Skeletal muscle tissue (tissue), 4 donors: ENCODE measurements around the gene NDUFS6. TPM values are rescaled to one million over a fixed set of nuclear protein-coding genes. Genes with fewer than 3 reads are reported as not detected.
"Not testable (repeated sequence)": the region's sequence is repeated elsewhere in the genome, so short reads cannot be mapped to it uniquely, and the experiment has no call there.

ENCODE experiments used
- H3K27ac ChIP-seq: one replicate; pipeline ENCODE4 v1.7.0; 2013; ENCODE audit warnings: mild to moderate bottlenecking, low read depth, low read length, inconsistent platforms
- H3K27me3 ChIP-seq, 3 donors: one replicate each; pipeline ENCODE4 v1.7.0; 2013; ENCODE audit warnings: low read length in 3 of 3; ENCODE audit not compliant: control insufficient read depth in 3 of 3, insufficient read depth in 3 of 3
- H3K36me3 ChIP-seq, 3 donors: one replicate each; pipeline ENCODE4 v1.7.0; 2013; ENCODE audit warnings: low read length in 3 of 3; ENCODE audit not compliant: control insufficient read depth in 3 of 3, insufficient read depth in 3 of 3
- H3K4me1 ChIP-seq, 3 donors: one replicate each; pipeline ENCODE4 v1.7.0; 2013; ENCODE audit warnings: low read length in 3 of 3, mild to moderate bottlenecking in 3 of 3; ENCODE audit not compliant: control insufficient read depth in 3 of 3, insufficient read depth in 3 of 3
- H3K4me3 ChIP-seq, 3 donors: one replicate each; pipeline ENCODE4 v1.7.0; 2013; ENCODE audit warnings: low read length in 3 of 3
- H3K9ac ChIP-seq, 3 donors: one replicate each; pipeline ENCODE4 v1.7.0; 2013; ENCODE audit warnings: low read length in 3 of 3, mild to moderate bottlenecking in 3 of 3, moderate library complexity in 2 of 3, low read depth in 1 of 3
- H3K9me3 ChIP-seq, 3 donors: one replicate each; pipeline ENCODE4 v1.7.0; 2013; ENCODE audit warnings: low read length in 3 of 3; ENCODE audit not compliant: control insufficient read depth in 3 of 3
- total RNA-seq: library from RNA; depleted of rRNA; stranded (reverse); fragments of >200 nt; gene quantifications from one replicate; pipeline ENCODE4 v1.2.3, GENCODE V29; 2014
- donor health status: Osteomylitis.

Gene NDUFS6
- total RNA-seq, 1 donor from 2014 or later, result 37.1 TPM

DNA sequence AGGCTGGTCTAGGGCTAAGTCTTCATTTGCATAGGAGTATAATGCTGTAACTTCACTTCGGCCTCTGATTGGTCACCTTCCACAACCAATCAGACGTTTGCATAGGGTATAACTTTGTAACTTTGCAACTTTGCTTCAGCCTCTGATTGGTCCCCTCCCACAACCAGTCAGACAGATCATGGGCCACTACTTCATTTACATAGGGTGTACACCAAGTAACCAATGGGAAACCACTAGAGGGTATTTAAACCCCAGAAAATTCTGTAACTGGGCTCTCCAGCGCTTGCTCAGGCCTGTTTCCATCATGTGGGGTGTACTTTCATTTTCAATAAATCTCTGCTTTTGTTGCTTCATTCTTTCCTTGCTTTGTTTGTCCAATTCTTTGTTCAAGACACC lies 11.8 kb upstream of the NDUFS6 start:
- not testable (repeated sequence) for H3K36me3 ChIP-seq, H3K9me3 ChIP-seq, H3K9ac ChIP-seq, H3K4me3 ChIP-seq, H3K27me3 ChIP-seq, H3K27ac ChIP-seq
- peaks cover 4 to 14% (median 6%) of the 10 kb centered on the region in 3 donors for H3K4me1 ChIP-seq

DNA sequence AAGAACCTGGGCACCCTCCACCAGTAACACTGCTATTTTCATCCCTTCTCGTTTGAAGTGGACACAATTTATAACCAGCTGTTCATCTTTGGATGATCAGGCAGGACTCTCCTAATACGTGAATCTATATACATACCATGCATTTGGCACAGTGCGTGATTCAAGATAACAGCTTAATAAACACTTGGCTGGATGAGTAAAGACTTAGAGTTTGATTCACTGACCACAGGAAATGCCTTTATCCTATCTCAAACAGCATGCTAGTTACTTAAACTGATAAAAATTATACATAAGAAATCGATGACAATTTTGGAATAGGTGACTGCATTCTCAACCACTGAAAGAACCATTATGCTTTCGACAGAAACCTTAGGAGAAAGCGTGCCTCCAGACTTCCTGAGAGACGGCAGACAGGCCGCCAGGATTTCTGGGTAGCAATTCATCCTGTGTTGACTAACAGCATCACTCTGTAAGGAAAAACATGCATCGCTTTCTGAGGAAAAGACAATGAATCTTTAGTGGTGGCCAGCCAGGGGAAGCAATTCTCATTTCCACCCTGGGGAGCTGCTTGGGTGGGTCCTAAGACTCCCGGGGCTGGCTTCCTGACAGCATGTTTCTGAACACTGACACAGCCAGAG lies 11.3 kb upstream of the NDUFS6 start:
- H3K27ac ChIP-seq, result no peak overlapping the region
- peaks cover 0 to 6% (median 3%) of the 10 kb centered on the region in 3 donors for H3K27me3 ChIP-seq
- H3K4me1 ChIP-seq, result peaks cover 9 to 14% (median 11%) of the 10 kb centered on the region in 3 donors
- H3K9ac ChIP-seq, result no peak overlapping the region
- H3K36me3 ChIP-seq, result no peaks in the 10 kb centered on the region
- no peak overlapping the region for H3K4me3 ChIP-seq
- H3K9me3 ChIP-seq, result no peaks in the 10 kb centered on the region

DNA sequence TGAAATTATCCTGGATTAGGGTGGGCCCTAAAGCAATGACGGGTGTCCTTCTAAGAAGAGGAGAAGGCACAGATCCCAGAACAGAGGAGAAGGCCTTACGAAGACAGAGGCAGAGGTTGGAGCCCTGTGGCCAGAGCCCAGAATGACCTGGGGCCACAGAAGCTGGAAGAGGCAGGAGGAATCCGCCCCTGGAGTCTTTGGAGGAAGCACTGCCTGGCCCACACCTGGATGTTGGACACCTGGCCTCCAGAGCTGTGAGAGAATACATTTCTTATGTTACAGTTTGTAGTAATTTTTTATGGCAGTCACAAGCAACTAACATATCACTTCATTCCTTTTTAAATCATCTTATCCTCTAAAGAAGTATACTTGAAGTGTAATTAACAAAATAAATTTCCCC lies 10.0 kb upstream of the NDUFS6 start:
- Histone ChIP-seq H3K27me3 (peaks cover 0 to 6% (median 3%) of the 10 kb centered on the region in 3 donors), H3K36me3 (peaks cover 0 to 3% (median under 1%) of the 10 kb centered on the region in 3 donors), H3K9ac (no peak overlapping the region), H3K4me1 (peaks cover 10 to 14% (median 12%) of the 10 kb centered on the region in 3 donors), H3K4me3 (no peak overlapping the region), H3K9me3 (no peaks in the 10 kb centered on the region), H3K27ac (no peak overlapping the region)

DNA sequence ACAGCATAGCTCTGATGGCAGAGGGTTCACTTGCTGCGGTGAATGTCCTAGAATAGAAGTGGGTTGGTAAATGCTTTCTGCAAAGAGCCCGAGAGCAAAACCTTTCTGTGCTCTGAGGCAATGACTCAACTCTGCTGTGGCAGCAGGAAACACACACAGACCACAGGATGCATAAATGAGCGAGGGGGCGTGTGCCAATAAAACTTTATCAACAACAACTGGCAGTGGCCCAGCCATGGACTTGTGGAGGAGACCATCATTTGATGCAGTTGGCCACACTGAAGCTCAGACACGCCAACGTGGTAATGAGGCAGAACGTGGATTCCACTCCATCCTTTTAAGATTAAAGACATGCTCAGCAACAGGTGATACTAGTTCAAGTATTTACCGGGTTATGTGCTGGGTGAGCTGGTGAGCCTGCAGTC lies 8.4 kb upstream of the NDUFS6 start:
- Histone ChIP-seq H3K27me3 (peaks cover 0 to 3% (median 0%) of the 10 kb centered on the region in 3 donors), H3K9me3 (no peaks in the 10 kb centered on the region)

DNA sequence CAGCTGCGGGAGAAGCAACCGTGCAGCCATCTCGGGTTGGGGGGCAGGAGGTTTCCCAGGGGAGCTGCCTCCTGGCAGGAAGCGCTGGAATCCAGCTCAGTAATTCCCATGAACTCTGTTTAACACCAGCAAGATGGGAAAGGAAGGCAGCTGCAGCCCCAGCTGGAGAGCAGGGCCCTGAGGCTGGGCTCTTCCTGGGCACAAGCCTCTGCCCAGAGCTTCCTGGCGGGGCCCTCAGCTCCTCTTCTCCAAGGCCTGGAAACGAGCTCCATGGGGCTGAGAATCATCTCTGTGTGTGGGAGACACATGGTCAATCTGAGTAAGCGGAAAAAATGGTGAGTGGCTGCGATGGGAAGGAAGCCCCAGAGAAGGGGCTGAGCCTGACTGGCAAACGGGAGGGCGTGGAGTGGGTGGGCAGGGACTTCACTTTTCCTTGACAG lies 7.9 kb upstream of the NDUFS6 start:
- Histone ChIP-seq H3K9ac (no peak overlapping the region), H3K27me3 (peaks cover 0 to 3% (median 0%) of the 10 kb centered on the region in 3 donors), H3K36me3 (peaks cover 17 to 23% (median 22%) of the 10 kb centered on the region in 3 donors), H3K4me1 (peaks cover 19 to 22% (median 21%) of the 10 kb centered on the region in 3 donors), H3K9me3 (no peaks in the 10 kb centered on the region), H3K27ac (no peak overlapping the region), H3K4me3 (no peak overlapping the region)

More for the DNA sequence above, 8.4 kb upstream of the NDUFS6 start:
- Histone ChIP-seq H3K4me3 (no peak overlapping the region), H3K36me3 (peaks cover 12 to 19% (median 17%) of the 10 kb centered on the region in 3 donors), H3K27ac (no peak overlapping the region), H3K9ac (no peak overlapping the region), H3K4me1 (peaks cover 15 to 18% (median 18%) of the 10 kb centered on the region in 3 donors)

DNA sequence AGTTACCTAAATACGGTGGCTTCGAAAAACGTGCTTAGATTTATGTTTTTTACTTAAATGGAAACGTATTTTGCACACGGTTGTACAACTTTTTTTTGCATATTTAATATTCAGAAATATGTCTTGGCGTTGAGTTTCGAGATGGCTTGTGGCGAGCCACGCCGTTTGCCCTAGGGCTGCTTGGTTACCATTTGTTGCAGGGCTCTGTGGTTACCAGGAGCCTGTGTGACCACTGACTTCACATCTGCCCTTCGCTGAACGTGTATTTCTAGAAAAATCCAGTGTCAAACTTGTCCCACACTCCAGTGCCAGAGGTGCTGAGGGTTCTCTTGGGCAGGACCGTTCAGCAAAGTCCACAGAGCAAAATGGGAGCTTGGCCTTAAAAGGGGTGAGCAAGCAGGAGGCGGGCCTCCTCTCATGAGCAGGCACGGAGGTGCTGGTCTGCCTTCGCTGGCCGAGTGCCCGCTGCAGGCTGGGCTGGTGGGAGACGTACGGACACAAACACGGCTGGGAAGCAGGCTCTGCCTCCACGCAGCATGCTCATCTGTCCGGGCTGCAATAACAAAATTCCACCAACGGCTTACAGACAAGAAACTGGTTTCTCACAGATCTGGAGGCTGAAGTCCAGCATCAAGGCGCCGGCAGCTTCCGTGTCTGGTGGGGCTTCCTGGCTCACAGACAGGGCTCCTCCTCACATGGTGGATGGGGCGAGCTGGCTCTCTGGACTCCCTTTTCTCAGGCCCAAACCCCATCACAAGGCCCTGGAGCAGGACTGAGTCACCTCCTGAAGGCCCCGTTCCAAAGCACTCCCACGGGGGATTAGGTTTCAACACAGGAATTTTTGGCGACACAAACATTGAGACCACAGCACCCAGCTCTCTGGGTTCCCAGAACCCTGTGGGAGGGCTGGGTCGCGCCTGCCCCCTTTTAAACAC lies 7.0 kb upstream of the NDUFS6 start:
- H3K4me3 ChIP-seq, result no peak overlapping the region
- peaks cover 0 to 3% (median 0%) of the 10 kb centered on the region in 3 donors for H3K27me3 ChIP-seq
- no peak overlapping the region for H3K27ac ChIP-seq
- peaks cover 25 to 29% (median 26%) of the 10 kb centered on the region in 3 donors for H3K4me1 ChIP-seq
- H3K36me3 ChIP-seq, result peaks cover 17 to 24% (median 23%) of the 10 kb centered on the region in 3 donors
- H3K9ac ChIP-seq, result peak overlapping the region in 1 of 3 donors; percentile 25
- no peaks in the 10 kb centered on the region for H3K9me3 ChIP-seq

DNA sequence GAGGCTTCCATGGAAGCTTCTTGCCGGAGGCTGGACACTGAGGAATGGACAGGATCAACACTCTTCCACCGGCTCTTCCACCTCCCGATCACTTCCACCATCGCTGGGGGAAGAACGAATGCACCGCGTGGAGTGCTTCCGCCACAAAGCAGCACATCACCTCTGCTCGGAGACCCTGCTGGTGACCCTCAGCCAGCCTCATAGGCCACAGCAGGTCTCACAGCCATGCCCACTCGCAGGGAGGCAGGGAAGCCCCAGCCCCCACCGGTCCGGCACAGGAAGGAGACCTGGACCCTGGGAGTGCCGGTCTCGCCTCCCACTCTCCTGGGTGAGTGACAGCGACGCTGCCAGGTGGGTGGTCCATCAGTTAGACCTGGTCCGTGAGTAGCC lies 6.3 kb upstream of the NDUFS6 start:
- H3K4me3 ChIP-seq, result no peak overlapping the region
- H3K36me3 ChIP-seq, result peaks cover 17 to 24% (median 23%) of the 10 kb centered on the region in 3 donors
- no peak overlapping the region for H3K27ac ChIP-seq
- peaks cover 0 to 3% (median 0%) of the 10 kb centered on the region in 3 donors for H3K27me3 ChIP-seq
- H3K9me3 ChIP-seq, result no peaks in the 10 kb centered on the region
- H3K9ac ChIP-seq, result no peak overlapping the region
- H3K4me1 ChIP-seq, result peaks cover 25 to 29% (median 26%) of the 10 kb centered on the region in 3 donors

DNA sequence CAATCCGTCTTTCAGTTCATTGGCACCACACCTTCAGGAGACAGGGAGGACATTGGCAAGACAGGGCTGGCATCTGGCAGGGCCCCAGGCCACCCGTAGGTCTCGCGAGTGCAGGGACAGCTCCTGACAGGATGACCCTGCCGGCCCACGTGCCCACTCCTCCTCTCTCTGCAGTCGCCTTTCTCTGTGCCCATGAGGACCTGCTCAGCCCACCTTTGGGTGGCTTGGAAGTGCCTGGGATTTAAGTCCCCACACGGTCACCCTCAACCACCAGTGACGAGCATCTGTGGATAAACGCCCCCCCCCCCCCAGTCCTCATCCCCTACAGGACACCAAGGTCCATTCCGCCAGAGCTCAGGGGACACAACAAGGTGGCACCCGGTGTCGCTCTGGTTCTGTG lies 5.7 kb upstream of the NDUFS6 start:
- Histone ChIP-seq H3K4me3 (no peak overlapping the region), H3K27ac (no peak overlapping the region), H3K27me3 (peaks cover 0 to 3% (median 0%) of the 10 kb centered on the region in 3 donors), H3K9ac (no peak overlapping the region), H3K9me3 (no peaks in the 10 kb centered on the region), H3K36me3 (peaks cover 17 to 24% (median 23%) of the 10 kb centered on the region in 3 donors), H3K4me1 (peaks cover 29 to 33% (median 31%) of the 10 kb centered on the region in 3 donors)

DNA sequence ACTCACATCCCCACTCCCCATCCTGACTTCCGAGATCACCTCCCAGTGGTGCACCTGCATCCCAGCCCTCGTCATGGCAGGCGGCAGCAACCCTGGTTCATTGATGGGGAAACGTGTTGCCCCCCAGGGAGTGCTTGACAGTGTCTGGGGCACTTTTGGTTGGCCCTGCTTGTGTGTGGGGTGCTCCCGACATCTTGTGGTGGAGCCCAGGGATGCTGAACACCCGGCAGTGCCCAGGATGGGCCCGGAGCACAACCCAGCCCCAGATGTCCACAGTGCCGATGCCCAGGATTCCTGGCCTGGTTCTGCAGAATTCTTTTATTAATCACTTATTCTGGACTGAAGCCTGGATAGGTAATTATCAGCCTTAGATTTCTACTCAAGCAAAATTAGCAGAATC lies 5.3 kb upstream of the NDUFS6 start:
- Histone ChIP-seq H3K27ac (no peak overlapping the region), H3K9me3 (no peaks in the 10 kb centered on the region), H3K27me3 (peaks cover 0 to 3% (median 0%) of the 10 kb centered on the region in 3 donors), H3K4me1 (peaks cover 28 to 37% (median 35%) of the 10 kb centered on the region in 3 donors), H3K36me3 (peaks cover 17 to 24% (median 23%) of the 10 kb centered on the region in 3 donors), H3K4me3 (no peak overlapping the region), H3K9ac (no peak overlapping the region)
